HCT116 (cell line): ENCODE data around the gene DPF3.

ENCODE experiments used
- CTCF ChIP-seq, 3 experiments: fragments of 200-600 bp in 1 of 3; sonication (generic) in 1 of 3; IDR thresholded peaks in 2 of 3; conservative IDR thresholded peaks in 1 of 3; 2 replicates each; pipeline ENCODE4 v1.5.1; 2012 to 2017; ENCODE audit warnings: low read depth in 2 of 3, low read length in 2 of 3, antibody characterized with exemption in 1 of 3, borderline replicate concordance in 1 of 3, control low read depth in 1 of 3, mild to moderate bottlenecking in 1 of 3, mixed read lengths in 1 of 3, mixed run types in 1 of 3, moderate library complexity in 1 of 3; ENCODE audit not compliant: insufficient read depth in 1 of 3
- MAX ChIP-seq: IDR thresholded peaks from 2 replicates; pipeline ENCODE4 v1.6.1; 2012
- POLR2A ChIP-seq: IDR thresholded peaks from 2 replicates; pipeline ENCODE4 v1.7.0; 2011; ENCODE audit warnings: borderline replicate concordance; ENCODE audit not compliant: insufficient read depth, insufficient read length; ENCODE audit errors: extremely low read depth
- REST ChIP-seq: IDR thresholded peaks from 2 replicates; pipeline ENCODE4 v1.6.1; 2012; ENCODE audit warnings: low read depth
- TCF7L2 ChIP-seq: IDR thresholded peaks from 2 replicates; pipeline ENCODE4 v1.7.0; 2011; ENCODE audit warnings: borderline replicate concordance, inconsistent platforms; ENCODE audit not compliant: insufficient read depth, insufficient read length; ENCODE audit errors: extremely low read depth
- YY1 ChIP-seq: IDR thresholded peaks from 2 replicates; pipeline ENCODE4 v1.6.1; 2011; ENCODE audit warnings: low read length, low read depth, moderate library complexity, mild to moderate bottlenecking; ENCODE audit not compliant: insufficient replicate concordance; ENCODE audit errors: extremely low read depth

- TF ChIP-seq POLR2A, result no peak
- no peak for TF ChIP-seq CTCF (IDR thresholded peaks at IDR 0.05 in 2 of 3, conservative IDR thresholded peaks at IDR 0.05 in 1 of 3; ENCODE audit: borderline replicate concordance in 1 of 3, insufficient read depth in 1 of 3, low read depth in 2 of 3, low read length in 2 of 3)
- no peak for TF ChIP-seq REST
- TF ChIP-seq MAX, result no peak
- TF ChIP-seq TCF7L2, result no peak
- no peak for TF ChIP-seq YY1
Observed at GRCh38 chr14:72646861-72647528, 246.9 kb downstream of the DPF3 start.
